Ovary (tissue), 9 donors: ENCODE results near the gene IL17RE. TPM values are rescaled to one million over a fixed set of nuclear protein-coding genes. Genes with fewer than 3 reads are reported as not detected.
"Not testable (repeated sequence)": the region's sequence is repeated elsewhere in the genome, so short reads cannot be mapped to it uniquely, and the experiment has no call there.

Experiments used
- DNase-seq, 5 donors: peaks; one replicate each; pipeline ENCODE4 v3.0.0-alpha.2; 2019 to 2020
- H3K27ac ChIP-seq, 2 donors: fragments of 200-600 bp; one replicate each; pipeline versions ENCODE4 v1.5.1 to v1.8.0; 2019 to 2022
- H3K27me3 ChIP-seq: fragments of 200-600 bp; one replicate; pipeline ENCODE4 v1.8.0; 2022
- H3K36me3 ChIP-seq: fragments of 200-600 bp; sonication (generic); one replicate; pipeline ENCODE4 v1.5.1; 2019
- H3K4me1 ChIP-seq: one replicate; pipeline ENCODE4 v1.8.1; 2013; ENCODE audit warnings: mild to moderate bottlenecking, moderate library complexity; ENCODE audit not compliant: insufficient read depth
- H3K4me3 ChIP-seq: fragments of 200-600 bp; sonication (generic); one replicate; pipeline ENCODE4 v1.5.1; 2017
- H3K9me3 ChIP-seq, 2 donors: fragments of 200-600 bp in 1 of 2; sonication (generic) in 1 of 2; one replicate each; pipeline versions ENCODE4 v1.5.1 to v1.8.1; 2013 to 2019; ENCODE audit warnings: mild to moderate bottlenecking in 1 of 2, moderate library complexity in 1 of 2
- EP300 ChIP-seq: sonication (generic); formaldehyde crosslinking; IDR thresholded peaks from one replicate; pipeline ENCODE4 v1.6.1; 2017; ENCODE audit warnings: antibody characterized with exemption
- POLR2A ChIP-seq: fragments of 450-650 bp; IDR thresholded peaks from one replicate; pipeline ENCODE4 v1.6.1; 2017; ENCODE audit warnings: antibody characterized with exemption, mild to moderate bottlenecking, moderate library complexity
- WGBS, 3 donors: extraction: QIAGEN DNeasy Blood & Tissue Kit in 1 of 3; methylation state at CpG; one replicate each; pipeline versions ENCODE4 v1.1.5 to v1.1.7; 2013 to 2017; 5-methylcytosine and 5-hydroxymethylcytosine counted together
- intact Hi-C, 4 donors: fragments of 100-400 bp; cut with DNase I; formaldehyde crosslinking; loops; one replicate each; pipeline versions ENCODE4 v1.11.0 to v1.15.1; 2022 to 2023
- polyA plus RNA-seq, 2 donors: library from polyadenylated mRNA; stranded (reverse); fragments of 200-250 nt in 1 of 2; fragments of 350-450 nt in 1 of 2; fragmentation: Illumina TruSeq in 1 of 2; extraction: RNeasy Lipid Tissue Mini Kit (QIAGEN cat#74804) in 1 of 2; gene quantifications; one replicate each; pipeline ENCODE4 v1.2.3, GENCODE V29; 2013 to 2014
- total RNA-seq, 7 donors: library from RNA; depleted of rRNA in 2 of 7; stranded (reverse); fragments of >200 nt in 2 of 7; fragmentation: NEBNext Ultra II Directional in 3 of 7; extraction: Animal tissue kit (Norgen Biotek cat#: 25700) in 3 of 7; gene quantifications; one replicate each; pipeline versions ENCODE4 v1.1.0 to v1.2.4, GENCODE V29; 2016 to 2023
- TF ChIP-seq, protein P1 (sequence below), 3 donors: fragments of 450-650 bp in 2 of 3; fragments of 200-600 bp in 1 of 3; IDR thresholded peaks; one replicate each; pipeline versions ENCODE4 v1.5.1 to v1.8.0; 2016 to 2022; ENCODE audit warnings: antibody characterized with exemption in 3 of 3, mild to moderate bottlenecking in 1 of 3
- donor health status: DM: no; HTN: no; CAD: no; lungs with moderate emphysema.
- donor health status: DM: no; HTN: no; CAD: no.
- donor health status: Bipolar disorder and iron deficiency.
- donor health status: DM: yes; HTN: yes; CAD: no.
- donor health status: DM: no; HTN: no; CAD: no.
- donor health status: DM: yes; HTN: yes; CAD: no.

The IL17RE gene
- total and polyA plus RNA-seq, 9 donors = 0.48 to 3.6 (median 1.3) TPM

- no peaks in the 10 kb centered on the region for H3K9me3 ChIP-seq
- H3K4me1 ChIP-seq = peaks cover 13% of the 10 kb centered on the region
- DNase-seq = peak; percentile 70 to 90 (median 80)
- no peak overlapping the region for H3K4me3 ChIP-seq
- intact Hi-C loops = loop anchor here in 1 of 4 donors (5.0 kb wide), 1 partner anchor 53 kb away; the partner anchor contains the start of gene IL17RC
- no peaks in the 10 kb centered on the region for H3K27me3 ChIP-seq
- TF ChIP-seq EP300 (no peak), POLR2A (no peak)
- TF ChIP-seq, protein P1, sequence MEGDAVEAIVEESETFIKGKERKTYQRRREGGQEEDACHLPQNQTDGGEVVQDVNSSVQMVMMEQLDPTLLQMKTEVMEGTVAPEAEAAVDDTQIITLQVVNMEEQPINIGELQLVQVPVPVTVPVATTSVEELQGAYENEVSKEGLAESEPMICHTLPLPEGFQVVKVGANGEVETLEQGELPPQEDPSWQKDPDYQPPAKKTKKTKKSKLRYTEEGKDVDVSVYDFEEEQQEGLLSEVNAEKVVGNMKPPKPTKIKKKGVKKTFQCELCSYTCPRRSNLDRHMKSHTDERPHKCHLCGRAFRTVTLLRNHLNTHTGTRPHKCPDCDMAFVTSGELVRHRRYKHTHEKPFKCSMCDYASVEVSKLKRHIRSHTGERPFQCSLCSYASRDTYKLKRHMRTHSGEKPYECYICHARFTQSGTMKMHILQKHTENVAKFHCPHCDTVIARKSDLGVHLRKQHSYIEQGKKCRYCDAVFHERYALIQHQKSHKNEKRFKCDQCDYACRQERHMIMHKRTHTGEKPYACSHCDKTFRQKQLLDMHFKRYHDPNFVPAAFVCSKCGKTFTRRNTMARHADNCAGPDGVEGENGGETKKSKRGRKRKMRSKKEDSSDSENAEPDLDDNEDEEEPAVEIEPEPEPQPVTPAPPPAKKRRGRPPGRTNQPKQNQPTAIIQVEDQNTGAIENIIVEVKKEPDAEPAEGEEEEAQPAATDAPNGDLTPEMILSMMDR (IDR thresholded peaks at IDR 0.05) = no peak
- no peaks in the 10 kb centered on the region for H3K36me3 ChIP-seq
- 16 to 23% (median 21%) methylated on average over 16 of the region's 16 CpGs for WGBS, 3 donors
- H3K27ac ChIP-seq = peak overlapping the region; percentile 28 to 42
Measured at GRCh38 chr3:9864200-9864927, 38.3 kb upstream of the IL17RE start.

- H3K27ac ChIP-seq, H3K9me3 ChIP-seq, H3K27me3 ChIP-seq, intact Hi-C loops, H3K4me3 ChIP-seq, H3K36me3 ChIP-seq: not testable (repeated sequence)
- peak in 1 of 5 donors; percentile 38 for DNase-seq
- peaks cover 13% of the 10 kb centered on the region for H3K4me1 ChIP-seq
- WGBS, 3 donors = 71 to 75% (median 74%) methylated on average over 10 of the region's 10 CpGs
Measured at GRCh38 chr3:9865125-9865637, 37.5 kb upstream of the IL17RE start.

GRCh38 chr3:9866639-9867038, 36.0 kb upstream of the IL17RE start:
- TF ChIP-seq, protein P1 (IDR thresholded peaks at IDR 0.05) = no peak
- TF ChIP-seq POLR2A (no peak), EP300 (no peak)
- Histone ChIP-seq H3K9me3 (no peaks in the 10 kb centered on the region), H3K4me1 (peaks cover 13% of the 10 kb centered on the region), H3K36me3 (no peaks in the 10 kb centered on the region), H3K27me3 (no peaks in the 10 kb centered on the region), H3K27ac (peak overlapping the region in 1 of 2 donors; percentile 17), H3K4me3 (no peak overlapping the region)
- peak; percentile 51 to 82 (median 73) for DNase-seq
- intact Hi-C loops = loop anchor here in 1 of 4 donors (2.0 kb wide), 1 partner anchor 22 kb away; no protein-coding TSS in a partner anchor
- 36 to 48% (median 40%) methylated on average over 8 of the region's 8 CpGs for WGBS, 3 donors

DNA sequence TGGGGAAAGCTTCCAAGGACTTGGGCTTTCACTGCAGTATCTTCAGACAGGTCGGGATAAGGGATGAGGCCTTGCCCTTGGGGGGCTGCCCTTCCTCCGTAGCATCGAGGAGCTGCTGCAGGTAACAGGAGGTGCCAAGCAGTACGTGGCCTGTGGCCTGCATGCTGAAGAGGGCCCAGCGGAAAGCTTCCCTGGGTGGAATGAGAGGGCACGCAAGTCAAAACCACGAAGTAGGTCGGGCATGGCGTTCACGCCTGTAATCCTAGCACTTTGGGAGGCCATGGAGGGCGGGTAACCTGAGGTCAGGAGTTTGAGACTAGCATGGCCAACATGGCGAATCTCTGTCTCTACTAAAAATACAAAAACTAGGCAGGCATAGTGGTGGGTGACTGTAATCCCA, 35.5 kb upstream of the IL17RE start:
- Histone ChIP-seq H3K36me3 (no peaks in the 10 kb centered on the region), H3K4me3 (no peak overlapping the region), H3K9me3 (no peaks in the 10 kb centered on the region), H3K4me1 (peaks cover 13% of the 10 kb centered on the region), H3K27me3 (no peaks in the 10 kb centered on the region), H3K27ac (peak overlapping the region in 1 of 2 donors; percentile 17)
- intact Hi-C loops = loop anchor here in 1 of 4 donors (2.0 kb wide), 1 partner anchor 22 kb away; no protein-coding TSS in a partner anchor
- TF ChIP-seq, protein P1 (IDR thresholded peaks at IDR 0.05) = no peak
- TF ChIP-seq EP300 (no peak), POLR2A (no peak)
- 88 to 94% (median 92%) methylated on average over 12 of the region's 12 CpGs for WGBS, 3 donors
- no peak for DNase-seq

DNA sequence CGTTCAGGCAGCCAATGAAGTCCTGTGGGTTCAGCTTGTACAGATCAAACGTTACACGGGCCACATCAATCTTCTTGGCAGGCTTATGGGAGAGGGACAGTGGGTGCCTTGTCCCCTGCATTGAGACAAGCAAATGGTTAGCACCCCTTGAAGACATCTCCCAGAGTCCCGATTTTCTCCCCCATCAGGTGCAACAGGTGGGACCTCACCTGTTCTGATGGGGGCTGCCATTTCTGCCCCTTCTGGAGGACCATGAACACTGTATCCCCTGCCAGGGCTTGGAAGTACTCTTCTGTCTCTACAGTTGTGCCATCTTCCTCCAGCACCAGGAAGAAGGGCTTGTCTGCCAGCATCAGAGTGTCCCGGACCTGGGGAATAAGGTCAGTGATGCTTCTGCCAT, 32.7 kb upstream of the IL17RE start:
- no peaks in the 10 kb centered on the region for H3K36me3 ChIP-seq
- no peak for DNase-seq
- WGBS, 3 donors = 72 to 81% (median 80%) methylated on average over 5 of the region's 5 CpGs
- TF ChIP-seq EP300 (no peak), POLR2A (no peak)
- TF ChIP-seq, protein P1 (IDR thresholded peaks at IDR 0.05) = no peak
- no peaks in the 10 kb centered on the region for H3K9me3 ChIP-seq
- peaks cover 12% of the 10 kb centered on the region for H3K4me1 ChIP-seq
- intact Hi-C loops = no loop called here
- H3K27me3 ChIP-seq = no peaks in the 10 kb centered on the region
- H3K4me3 ChIP-seq = no peak overlapping the region
- no peak overlapping the region for H3K27ac ChIP-seq
